ENCODE data around the gene SH3GL1.

GRCh38 chr19:4423416-4424126, 23.2 kb upstream of the SH3GL1 start:
- no peak for TF ChIP-seq RXRA (IDR thresholded peaks at IDR 0.05; ENCODE audit: borderline replicate concordance, low read depth)
- TF ChIP-seq POLR2AphosphoS5 (IDR thresholded peaks at IDR 0.05; ENCODE audit: low read depth, low read length), result no peak
- TF ChIP-seq RAD21 (IDR thresholded peaks at IDR 0.05; ENCODE audit: low read length), result no peak
- TF ChIP-seq, protein P1, sequence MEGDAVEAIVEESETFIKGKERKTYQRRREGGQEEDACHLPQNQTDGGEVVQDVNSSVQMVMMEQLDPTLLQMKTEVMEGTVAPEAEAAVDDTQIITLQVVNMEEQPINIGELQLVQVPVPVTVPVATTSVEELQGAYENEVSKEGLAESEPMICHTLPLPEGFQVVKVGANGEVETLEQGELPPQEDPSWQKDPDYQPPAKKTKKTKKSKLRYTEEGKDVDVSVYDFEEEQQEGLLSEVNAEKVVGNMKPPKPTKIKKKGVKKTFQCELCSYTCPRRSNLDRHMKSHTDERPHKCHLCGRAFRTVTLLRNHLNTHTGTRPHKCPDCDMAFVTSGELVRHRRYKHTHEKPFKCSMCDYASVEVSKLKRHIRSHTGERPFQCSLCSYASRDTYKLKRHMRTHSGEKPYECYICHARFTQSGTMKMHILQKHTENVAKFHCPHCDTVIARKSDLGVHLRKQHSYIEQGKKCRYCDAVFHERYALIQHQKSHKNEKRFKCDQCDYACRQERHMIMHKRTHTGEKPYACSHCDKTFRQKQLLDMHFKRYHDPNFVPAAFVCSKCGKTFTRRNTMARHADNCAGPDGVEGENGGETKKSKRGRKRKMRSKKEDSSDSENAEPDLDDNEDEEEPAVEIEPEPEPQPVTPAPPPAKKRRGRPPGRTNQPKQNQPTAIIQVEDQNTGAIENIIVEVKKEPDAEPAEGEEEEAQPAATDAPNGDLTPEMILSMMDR (IDR thresholded peaks at IDR 0.05), result no peak
- no peak for TF ChIP-seq MEF2A (IDR thresholded peaks at IDR 0.05; ENCODE audit: borderline replicate concordance, low read depth)
- TF ChIP-seq, protein P2, sequence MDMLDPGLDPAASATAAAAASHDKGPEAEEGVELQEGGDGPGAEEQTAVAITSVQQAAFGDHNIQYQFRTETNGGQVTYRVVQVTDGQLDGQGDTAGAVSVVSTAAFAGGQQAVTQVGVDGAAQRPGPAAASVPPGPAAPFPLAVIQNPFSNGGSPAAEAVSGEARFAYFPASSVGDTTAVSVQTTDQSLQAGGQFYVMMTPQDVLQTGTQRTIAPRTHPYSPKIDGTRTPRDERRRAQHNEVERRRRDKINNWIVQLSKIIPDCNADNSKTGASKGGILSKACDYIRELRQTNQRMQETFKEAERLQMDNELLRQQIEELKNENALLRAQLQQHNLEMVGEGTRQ (IDR thresholded peaks at IDR 0.05; ENCODE audit: borderline replicate concordance, low read depth, low read length), result no peak
- TF ChIP-seq EZH2phosphoT487 (IDR thresholded peaks at IDR 0.05; ENCODE audit: borderline replicate concordance, low read depth), result no peak
- TF ChIP-seq YY1 (IDR thresholded peaks at IDR 0.05; ENCODE audit: low read depth), result no peak
